ENCODE data around the gene SYNE3.

SYNE3 gene

GRCh38 chr14:95543021-95543420 lies 26.6 kb upstream of the SYNE3 start:
- no peak overlapping the region for H3K14ac ChIP-seq (ENCODE audit: low read length)
- H2BK12ac ChIP-seq (ENCODE audit: low read length) = no peak overlapping the region
- no peak overlapping the region for H3K4me3 ChIP-seq (ENCODE audit: low read depth, low read length)
- no peaks in the 10 kb centered on the region for H3K9me3 ChIP-seq (ENCODE audit: insufficient read depth, low read depth, low read length)
- peaks cover 2% of the 10 kb centered on the region for H3K79me1 ChIP-seq (ENCODE audit: low read length)
- peak overlapping the region; percentile 35 for H3K18ac ChIP-seq (ENCODE audit: low read length)
- H2BK120ac ChIP-seq (ENCODE audit: insufficient read depth, low read length, poor library complexity) = no peak overlapping the region
- no peak overlapping the region for H3K9ac ChIP-seq (ENCODE audit: low read length)
- no peak overlapping the region for H2AFZ ChIP-seq (ENCODE audit: insufficient read depth, low read length, poor library complexity)
- H3K4ac ChIP-seq (ENCODE audit: low read depth, low read length) = peak overlapping the region; percentile 33
- H3K79me2 ChIP-seq (ENCODE audit: control insufficient read depth, insufficient read depth, low read length, poor library complexity) = peaks cover 2% of the 10 kb centered on the region
- H3K23ac ChIP-seq (ENCODE audit: low read length) = no peak overlapping the region
- H3K36me3 ChIP-seq (ENCODE audit: control insufficient read depth in 1 of 2, insufficient read depth in 2 of 2, low read length in 2 of 2) = peaks cover 0 to 3% of the 10 kb centered on the region in 2 experiments
- H3K4me1 ChIP-seq (ENCODE audit: control insufficient read depth in 1 of 2, insufficient read depth in 2 of 2, low read length in 2 of 2) = peaks cover 4 to 8% of the 10 kb centered on the region in 2 experiments
- no peak overlapping the region for H4K91ac ChIP-seq (ENCODE audit: low read depth, low read length)
- H2AK5ac ChIP-seq (ENCODE audit: low read length) = no peak overlapping the region
- DNase-seq = no peak
- no peaks in the 10 kb centered on the region for H3K27me3 ChIP-seq (ENCODE audit: insufficient read depth, low read length)
- no peak overlapping the region for H3K27ac ChIP-seq (ENCODE audit: low read depth, low read length)
- no peak overlapping the region for H4K12ac ChIP-seq (ENCODE audit: low read depth, low read length)
- no peak overlapping the region for H4K8ac ChIP-seq (ENCODE audit: low read depth, low read length)
- no peak overlapping the region for H3K4me2 ChIP-seq (ENCODE audit: low read length)
- WGBS (ENCODE audit: extremely low coverage, insufficient coverage, insufficient read length) = no CpG with 5 or more reads among the region's 5 CpGs
- no peak overlapping the region for H2BK5ac ChIP-seq (ENCODE audit: low read depth, low read length, poor library complexity)

- Histone ChIP-seq H3K4me3 (ENCODE audit: low read depth, low read length) (no peak overlapping the region), H2AFZ (ENCODE audit: insufficient read depth, low read length, poor library complexity) (no peak overlapping the region), H4K12ac (ENCODE audit: low read depth, low read length) (no peak overlapping the region), H3K27ac (ENCODE audit: low read depth, low read length) (no peak overlapping the region), H3K9me3 (ENCODE audit: insufficient read depth, low read depth, low read length) (no peaks in the 10 kb centered on the region), H3K9ac (ENCODE audit: low read length) (no peak overlapping the region), H2BK12ac (ENCODE audit: low read length) (no peak overlapping the region), H3K4me1 (ENCODE audit: control insufficient read depth in 1 of 2, insufficient read depth in 2 of 2, low read length in 2 of 2) (peaks cover 2% of the 10 kb centered on the region in 2 experiments), H3K79me1 (ENCODE audit: low read length) (peaks cover under 1% of the 10 kb centered on the region), H3K4ac (ENCODE audit: low read depth, low read length) (no peak overlapping the region), H3K27me3 (ENCODE audit: insufficient read depth, low read length) (no peaks in the 10 kb centered on the region), H2BK5ac (ENCODE audit: low read depth, low read length, poor library complexity) (no peak overlapping the region), H2BK120ac (ENCODE audit: insufficient read depth, low read length, poor library complexity) (no peak overlapping the region), H4K8ac (ENCODE audit: low read depth, low read length) (no peak overlapping the region), H3K23ac (ENCODE audit: low read length) (no peak overlapping the region), H3K4me2 (ENCODE audit: low read length) (no peak overlapping the region), H3K14ac (ENCODE audit: low read length) (no peak overlapping the region), H3K79me2 (ENCODE audit: control insufficient read depth, insufficient read depth, low read length, poor library complexity) (peaks cover 2% of the 10 kb centered on the region), H2AK5ac (ENCODE audit: low read length) (no peak overlapping the region), H4K91ac (ENCODE audit: low read depth, low read length) (no peak overlapping the region), H3K18ac (ENCODE audit: low read length) (no peak overlapping the region), H3K36me3 (ENCODE audit: control insufficient read depth in 1 of 2, insufficient read depth in 2 of 2, low read length in 2 of 2) (peaks cover 0 to 3% of the 10 kb centered on the region in 2 experiments)
- no peak for DNase-seq
- WGBS (ENCODE audit: extremely low coverage, insufficient coverage, insufficient read length) = no CpG with 5 or more reads among the region's 8 CpGs
These were observed 25.8 kb upstream of the SYNE3 start for GRCh38 chr14:95541932-95542930.

DNA sequence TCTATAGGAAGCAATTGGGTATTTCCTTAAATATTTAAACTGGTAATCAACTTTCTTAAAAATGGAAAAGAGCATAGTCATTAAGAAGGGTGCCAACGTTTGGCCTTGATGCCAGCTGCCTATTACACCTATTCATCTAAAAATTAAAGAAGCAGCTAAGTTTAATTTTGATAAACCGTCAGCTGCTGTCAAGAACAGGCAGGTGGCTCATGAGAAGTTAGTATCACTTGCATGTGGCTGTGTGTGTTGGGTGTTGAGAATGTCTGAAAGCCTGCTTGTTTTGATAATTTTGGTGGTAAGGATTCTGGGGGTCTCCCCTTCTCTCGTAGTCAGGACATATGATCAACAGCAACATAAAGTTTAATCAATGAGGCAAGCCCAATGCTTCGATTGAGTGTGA lies 24.9 kb upstream of the SYNE3 start:
- Histone ChIP-seq H2BK120ac (ENCODE audit: insufficient read depth, low read length, poor library complexity) (no peak overlapping the region), H3K23ac (ENCODE audit: low read length) (no peak overlapping the region), H3K36me3 (ENCODE audit: control insufficient read depth in 1 of 2, insufficient read depth in 2 of 2, low read length in 2 of 2) (peaks cover 0 to 3% of the 10 kb centered on the region in 2 experiments), H3K4me2 (ENCODE audit: low read length) (no peak overlapping the region), H3K4me1 (ENCODE audit: control insufficient read depth in 1 of 2, insufficient read depth in 2 of 2, low read length in 2 of 2) (peaks cover 0 to 2% of the 10 kb centered on the region in 2 experiments), H2BK5ac (ENCODE audit: low read depth, low read length, poor library complexity) (no peak overlapping the region), H2BK12ac (ENCODE audit: low read length) (no peak overlapping the region), H3K27me3 (ENCODE audit: insufficient read depth, low read length) (no peaks in the 10 kb centered on the region), H3K18ac (ENCODE audit: low read length) (no peak overlapping the region), H3K4ac (ENCODE audit: low read depth, low read length) (peak overlapping the region; percentile 33), H3K4me3 (ENCODE audit: low read depth, low read length) (no peak overlapping the region), H4K12ac (ENCODE audit: low read depth, low read length) (no peak overlapping the region), H3K14ac (ENCODE audit: low read length) (no peak overlapping the region), H3K9ac (ENCODE audit: low read length) (no peak overlapping the region), H4K91ac (ENCODE audit: low read depth, low read length) (no peak overlapping the region), H3K9me3 (ENCODE audit: insufficient read depth, low read depth, low read length) (no peaks in the 10 kb centered on the region), H3K79me1 (ENCODE audit: low read length) (no peaks in the 10 kb centered on the region), H2AFZ (ENCODE audit: insufficient read depth, low read length, poor library complexity) (no peak overlapping the region), H3K79me2 (ENCODE audit: control insufficient read depth, insufficient read depth, low read length, poor library complexity) (peaks cover 2% of the 10 kb centered on the region), H3K27ac (ENCODE audit: low read depth, low read length) (no peak overlapping the region), H2AK5ac (ENCODE audit: low read length) (no peak overlapping the region), H4K8ac (ENCODE audit: low read depth, low read length) (no peak overlapping the region)
- DNase-seq = no peak
- no CpG with 5 or more reads among the region's 4 CpGs for WGBS (ENCODE audit: extremely low coverage, insufficient coverage, insufficient read length)

DNA sequence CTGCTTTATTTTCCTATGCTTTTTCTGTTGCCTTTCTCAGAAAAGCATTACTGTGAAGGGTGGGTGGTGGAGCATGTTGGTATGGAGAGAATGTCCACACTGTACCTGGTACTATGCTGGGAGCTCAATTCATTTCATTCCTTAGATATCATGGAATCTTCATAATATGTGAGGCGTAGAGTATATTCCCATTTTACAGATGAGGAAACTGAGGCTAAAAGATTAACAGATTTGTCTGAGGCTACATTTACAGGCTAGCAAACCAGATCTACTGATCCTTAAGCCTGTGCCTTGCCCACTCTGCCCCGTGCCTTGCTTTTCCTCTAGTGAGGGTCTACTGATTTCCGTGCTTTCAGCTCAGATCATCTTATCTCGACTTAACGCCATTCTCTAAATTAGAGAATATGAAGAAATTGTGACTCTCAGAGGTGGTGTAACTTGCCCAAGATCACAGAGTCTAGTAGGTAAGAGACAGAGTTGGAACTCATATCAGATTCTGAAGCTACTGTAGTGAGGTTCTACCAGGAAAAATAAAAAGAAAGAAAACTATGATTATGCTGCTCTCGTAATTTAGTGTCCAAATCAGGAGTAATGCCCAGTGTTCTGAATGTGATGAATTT lies 23.9 kb upstream of the SYNE3 start:
- Histone ChIP-seq H4K12ac (ENCODE audit: low read depth, low read length) (no peak overlapping the region), H2BK120ac (ENCODE audit: insufficient read depth, low read length, poor library complexity) (no peak overlapping the region), H2AFZ (ENCODE audit: insufficient read depth, low read length, poor library complexity) (no peak overlapping the region), H3K4me1 (ENCODE audit: control insufficient read depth in 1 of 2, insufficient read depth in 2 of 2, low read length in 2 of 2) (peaks cover 8 to 9% of the 10 kb centered on the region in 2 experiments), H4K91ac (ENCODE audit: low read depth, low read length) (no peak overlapping the region), H3K27ac (ENCODE audit: low read depth, low read length) (no peak overlapping the region), H3K14ac (ENCODE audit: low read length) (no peak overlapping the region), H3K79me2 (ENCODE audit: control insufficient read depth, insufficient read depth, low read length, poor library complexity) (peaks cover 9% of the 10 kb centered on the region), H3K36me3 (ENCODE audit: control insufficient read depth in 1 of 2, insufficient read depth in 2 of 2, low read length in 2 of 2) (peaks cover 0 to 3% of the 10 kb centered on the region in 2 experiments), H2AK5ac (ENCODE audit: low read length) (no peak overlapping the region), H3K9me3 (ENCODE audit: insufficient read depth, low read depth, low read length) (no peaks in the 10 kb centered on the region), H3K79me1 (ENCODE audit: low read length) (no peaks in the 10 kb centered on the region), H3K4me3 (ENCODE audit: low read depth, low read length) (no peak overlapping the region), H3K9ac (ENCODE audit: low read length) (no peak overlapping the region), H3K4ac (ENCODE audit: low read depth, low read length) (peak overlapping the region; percentile 70), H3K23ac (ENCODE audit: low read length) (no peak overlapping the region), H3K18ac (ENCODE audit: low read length) (no peak overlapping the region), H3K27me3 (ENCODE audit: insufficient read depth, low read length) (no peaks in the 10 kb centered on the region), H3K4me2 (ENCODE audit: low read length) (no peak overlapping the region), H2BK5ac (ENCODE audit: low read depth, low read length, poor library complexity) (no peak overlapping the region), H2BK12ac (ENCODE audit: low read length) (no peak overlapping the region), H4K8ac (ENCODE audit: low read depth, low read length) (no peak overlapping the region)
- no CpG with 5 or more reads among the region's 6 CpGs for WGBS (ENCODE audit: extremely low coverage, insufficient coverage, insufficient read length)
- DNase-seq = peak; percentile 42 to 78

Measured in trophoblast cell (in vitro differentiated cells and primary cell).